ENCODE results near the gene TLR2.

DNA sequence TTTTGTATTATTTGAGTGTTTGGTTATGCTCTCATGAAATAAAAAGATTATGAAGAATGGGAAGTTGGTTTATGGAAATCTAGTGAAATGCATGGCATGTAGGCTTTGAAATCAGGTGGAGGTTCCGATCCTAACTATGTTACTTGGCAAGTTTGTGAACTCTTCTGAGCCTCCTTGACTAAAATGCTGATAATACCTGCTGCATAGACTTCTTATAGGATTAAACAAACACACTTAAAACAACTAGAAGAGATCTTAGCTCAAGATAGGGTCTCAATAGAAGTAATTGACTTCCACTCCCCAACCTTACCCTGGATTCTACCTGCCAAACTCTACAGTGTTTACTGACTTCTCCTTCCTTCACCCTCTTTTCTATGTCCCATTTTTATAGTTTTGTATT lies 22.2 kb upstream of the TLR2 start:
- TF ChIP-seq, protein P1, sequence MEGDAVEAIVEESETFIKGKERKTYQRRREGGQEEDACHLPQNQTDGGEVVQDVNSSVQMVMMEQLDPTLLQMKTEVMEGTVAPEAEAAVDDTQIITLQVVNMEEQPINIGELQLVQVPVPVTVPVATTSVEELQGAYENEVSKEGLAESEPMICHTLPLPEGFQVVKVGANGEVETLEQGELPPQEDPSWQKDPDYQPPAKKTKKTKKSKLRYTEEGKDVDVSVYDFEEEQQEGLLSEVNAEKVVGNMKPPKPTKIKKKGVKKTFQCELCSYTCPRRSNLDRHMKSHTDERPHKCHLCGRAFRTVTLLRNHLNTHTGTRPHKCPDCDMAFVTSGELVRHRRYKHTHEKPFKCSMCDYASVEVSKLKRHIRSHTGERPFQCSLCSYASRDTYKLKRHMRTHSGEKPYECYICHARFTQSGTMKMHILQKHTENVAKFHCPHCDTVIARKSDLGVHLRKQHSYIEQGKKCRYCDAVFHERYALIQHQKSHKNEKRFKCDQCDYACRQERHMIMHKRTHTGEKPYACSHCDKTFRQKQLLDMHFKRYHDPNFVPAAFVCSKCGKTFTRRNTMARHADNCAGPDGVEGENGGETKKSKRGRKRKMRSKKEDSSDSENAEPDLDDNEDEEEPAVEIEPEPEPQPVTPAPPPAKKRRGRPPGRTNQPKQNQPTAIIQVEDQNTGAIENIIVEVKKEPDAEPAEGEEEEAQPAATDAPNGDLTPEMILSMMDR (IDR thresholded peaks at IDR 0.05) = no peak
- TF ChIP-seq EZH2 (IDR thresholded peaks at IDR 0.05) (no peak), EZH2phosphoT487 (IDR thresholded peaks at IDR 0.05) (no peak)
